PFSK-1 (cell line): ENCODE measurements around the gene SFT2D1.

Experiments
- FOXP2 ChIP-seq: optimal IDR thresholded peaks from 2 replicates; pipeline ENCODE3; 2011; ENCODE audit warnings: borderline replicate concordance, control low read depth, inconsistent platforms; ENCODE audit not compliant: insufficient read depth; ENCODE audit errors: extremely low read length, extremely low read depth
- POLR2AphosphoS5 ChIP-seq: IDR thresholded peaks from 2 replicates; pipeline ENCODE4 v1.6.1; 2012; ENCODE audit warnings: low read depth, mild to moderate bottlenecking, control low read depth, low read length, moderate library complexity
- REST ChIP-seq, 2 experiments: IDR thresholded peaks; 2 replicates each; pipeline versions ENCODE4 v1.6.1 to v1.8.0; 2011 to 2012; ENCODE audit warnings: low read depth in 2 of 2, low read length in 2 of 2, control low read depth in 1 of 2, inconsistent platforms in 1 of 2, mild to moderate bottlenecking in 1 of 2, moderate library complexity in 1 of 2; ENCODE audit not compliant: insufficient read depth in 1 of 2
- SIN3A ChIP-seq: IDR thresholded peaks from 2 replicates; pipeline ENCODE4 v1.6.1; 2012; ENCODE audit warnings: mild to moderate bottlenecking, low read length, moderate library complexity, borderline replicate concordance; ENCODE audit not compliant: insufficient read depth
- TAF1 ChIP-seq: IDR thresholded peaks from 2 replicates; pipeline ENCODE4 v1.6.1; 2012; ENCODE audit warnings: low read length, control low read depth, borderline replicate concordance; ENCODE audit not compliant: insufficient read depth

SFT2D1 gene

GRCh38 chr6:166361077-166361429 is 18.7 kb upstream of the SFT2D1 start:
- TF ChIP-seq POLR2AphosphoS5 (no peak), SIN3A (no peak), REST (IDR thresholded peaks at IDR 0.05; ENCODE audit: insufficient read depth in 1 of 2, low read depth in 2 of 2, low read length in 2 of 2) (no peak), FOXP2 (no peak), TAF1 (no peak)

- TF ChIP-seq SIN3A (no peak), TAF1 (no peak), REST (IDR thresholded peaks at IDR 0.05; ENCODE audit: insufficient read depth in 1 of 2, low read depth in 2 of 2, low read length in 2 of 2) (no peak), POLR2AphosphoS5 (no peak), FOXP2 (no peak)
These were observed 18.1 kb upstream of the SFT2D1 start for GRCh38 chr6:166360243-166361076.

- TF ChIP-seq POLR2AphosphoS5 (no peak), FOXP2 (no peak), SIN3A (no peak), TAF1 (no peak), REST (IDR thresholded peaks at IDR 0.05; ENCODE audit: insufficient read depth in 1 of 2, low read depth in 2 of 2, low read length in 2 of 2) (no peak)
These were observed 13.2 kb upstream of the SFT2D1 start for GRCh38 chr6:166355552-166355951.

DNA sequence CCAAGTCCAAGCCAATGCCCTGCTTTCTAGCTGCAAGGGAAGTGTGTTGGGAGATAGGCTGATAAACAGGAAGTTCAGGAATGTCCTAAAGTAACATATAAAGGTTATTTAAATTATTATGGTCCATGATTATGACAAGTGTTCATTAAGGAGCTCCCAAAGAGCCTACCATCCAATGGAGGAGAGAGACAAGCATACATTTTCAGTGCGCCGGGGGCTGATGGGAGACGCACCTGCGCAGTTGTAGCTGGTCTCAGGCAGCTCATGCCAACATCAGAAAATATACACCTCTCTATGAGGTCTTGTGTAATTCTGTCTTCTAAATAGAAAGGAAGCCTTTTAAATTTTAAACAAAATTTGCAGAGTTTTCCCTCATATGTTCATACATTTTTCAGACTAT is 12.6 kb upstream of the SFT2D1 start:
- TF ChIP-seq SIN3A = no peak
- no peak for TF ChIP-seq TAF1
- TF ChIP-seq POLR2AphosphoS5 = no peak
- no peak for TF ChIP-seq FOXP2
- TF ChIP-seq REST (IDR thresholded peaks at IDR 0.05; ENCODE audit: insufficient read depth in 1 of 2, low read depth in 2 of 2, low read length in 2 of 2) = no peak

DNA sequence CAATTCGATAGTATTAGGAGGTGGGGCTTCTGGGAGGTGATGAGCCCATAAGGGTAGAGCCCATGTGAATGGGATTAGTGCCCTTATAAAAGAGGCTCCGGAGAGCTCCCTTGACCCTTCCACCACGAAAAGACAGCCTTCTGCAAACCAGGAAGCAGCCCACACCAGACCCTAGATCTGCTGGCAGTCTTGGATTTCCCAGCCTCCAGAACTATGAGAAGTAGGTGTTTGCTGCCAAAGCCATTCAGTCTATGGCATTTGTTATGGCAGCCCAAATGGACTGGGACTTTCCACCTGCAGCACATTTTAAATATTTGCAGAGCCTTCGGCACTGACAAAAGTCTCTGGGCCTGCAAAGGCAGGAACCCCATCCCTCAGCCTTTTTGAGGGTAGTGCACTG is 11.8 kb upstream of the SFT2D1 start:
- no peak for TF ChIP-seq FOXP2
